ENCODE results near the gene KANSL3. TPM values are rescaled to one million over a fixed set of nuclear protein-coding genes. Genes with fewer than 3 reads are reported as not detected.

KANSL3 gene
- total and polyA plus RNA-seq, 2 donors (not counting 3 experiments of a cell fraction or from before 2014, with no cell fraction given) = 27.7 to 36.9 TPM

DNA sequence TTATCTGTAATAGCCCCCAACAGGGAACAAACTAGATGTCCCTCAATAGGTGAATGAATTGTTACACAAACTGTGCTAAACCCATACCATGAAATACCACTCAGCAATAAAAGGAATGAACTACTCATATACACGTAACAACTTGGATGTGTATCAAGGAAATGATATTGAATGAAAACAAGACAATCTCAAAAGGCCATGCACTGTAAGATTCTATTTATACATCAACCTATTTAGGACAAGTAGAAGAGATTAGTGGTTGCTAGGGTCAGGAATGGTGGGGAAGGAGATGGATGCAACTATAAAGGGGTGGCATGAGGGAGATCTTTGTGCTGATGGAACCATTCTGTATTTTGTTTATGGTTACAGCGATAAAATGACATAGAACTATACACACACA lies 47.1 kb downstream of the KANSL3 start:
- H3K4me2 ChIP-seq (ENCODE audit: insufficient read depth, low read length) = no peak overlapping the region
- dilution Hi-C loops (cut with MboI; ENCODE audit: extremely low pct_ligation_motif_present, low sequenced_read_pairs) (no loop called here), intact Hi-C loops (cut with micrococcal nuclease) (no loop called here)
- H4K20me1 ChIP-seq (replicated peaks; ENCODE audit: control insufficient read depth, extremely low read depth, insufficient read depth, low read length) = no peaks in the 10 kb centered on the region
- DNase-seq (ENCODE audit: low read depth, low spot score) (no peak), FAIRE-seq (no peak)
- no peak overlapping the region for H3K9ac ChIP-seq (replicated peaks; ENCODE audit: extremely low read depth, insufficient read depth, low read length)
- peaks cover 15 to 21% of the 10 kb centered on the region in 2 experiments for H3K36me3 ChIP-seq (ENCODE audit: control insufficient read depth in 2 of 2, extremely low read depth in 1 of 2, insufficient read depth in 2 of 2, low read length in 2 of 2)
- no peaks in the 10 kb centered on the region for H3K79me2 ChIP-seq (ENCODE audit: control insufficient read depth, insufficient read depth, low read length)
- ChIA-PET POLR2A (no interaction called here), CTCF (interaction anchor here (0.7 kb wide), 1 partner anchor 37 kb away, joined by 3 read pairs; no protein-coding TSS in a partner anchor)
- TF ChIP-seq POLR2AphosphoS5 (IDR thresholded peaks at IDR 0.05; ENCODE audit: insufficient read depth, low read depth, low read length) (no peak), MYC (IDR thresholded peaks at IDR 0.05; ENCODE audit: low read depth, low read length) (no peak), EZH2 (IDR thresholded peaks at IDR 0.05; ENCODE audit: borderline replicate concordance, low read depth, low read length, severe bottlenecking) (no peak), JUN (IDR thresholded peaks at IDR 0.05; ENCODE audit: borderline replicate concordance, insufficient read depth, insufficient read length, low read depth) (no peak), GATA2 (IDR thresholded peaks at IDR 0.05; ENCODE audit: insufficient read depth, insufficient read length, low read depth, low read length) (no peak), POLR2A (IDR thresholded peaks at IDR 0.05; ENCODE audit: low read depth, low read length) (no peak), FOS (IDR thresholded peaks at IDR 0.05; ENCODE audit: borderline replicate concordance, insufficient read depth, low read length) (no peak)
- TF ChIP-seq, protein P1, sequence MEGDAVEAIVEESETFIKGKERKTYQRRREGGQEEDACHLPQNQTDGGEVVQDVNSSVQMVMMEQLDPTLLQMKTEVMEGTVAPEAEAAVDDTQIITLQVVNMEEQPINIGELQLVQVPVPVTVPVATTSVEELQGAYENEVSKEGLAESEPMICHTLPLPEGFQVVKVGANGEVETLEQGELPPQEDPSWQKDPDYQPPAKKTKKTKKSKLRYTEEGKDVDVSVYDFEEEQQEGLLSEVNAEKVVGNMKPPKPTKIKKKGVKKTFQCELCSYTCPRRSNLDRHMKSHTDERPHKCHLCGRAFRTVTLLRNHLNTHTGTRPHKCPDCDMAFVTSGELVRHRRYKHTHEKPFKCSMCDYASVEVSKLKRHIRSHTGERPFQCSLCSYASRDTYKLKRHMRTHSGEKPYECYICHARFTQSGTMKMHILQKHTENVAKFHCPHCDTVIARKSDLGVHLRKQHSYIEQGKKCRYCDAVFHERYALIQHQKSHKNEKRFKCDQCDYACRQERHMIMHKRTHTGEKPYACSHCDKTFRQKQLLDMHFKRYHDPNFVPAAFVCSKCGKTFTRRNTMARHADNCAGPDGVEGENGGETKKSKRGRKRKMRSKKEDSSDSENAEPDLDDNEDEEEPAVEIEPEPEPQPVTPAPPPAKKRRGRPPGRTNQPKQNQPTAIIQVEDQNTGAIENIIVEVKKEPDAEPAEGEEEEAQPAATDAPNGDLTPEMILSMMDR (IDR thresholded peaks at IDR 0.05; ENCODE audit: extremely low read depth in 1 of 2, insufficient read depth in 1 of 2, low read depth in 1 of 2, low read length in 2 of 2) = no peak
- TF ChIP-seq, protein P2, sequence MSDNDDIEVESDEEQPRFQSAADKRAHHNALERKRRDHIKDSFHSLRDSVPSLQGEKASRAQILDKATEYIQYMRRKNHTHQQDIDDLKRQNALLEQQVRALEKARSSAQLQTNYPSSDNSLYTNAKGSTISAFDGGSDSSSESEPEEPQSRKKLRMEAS (IDR thresholded peaks at IDR 0.05; ENCODE audit: insufficient read depth, insufficient read length) = no peak
- H3K9me3 ChIP-seq (replicated peaks; ENCODE audit: control insufficient read depth, insufficient read depth, low read length) = no peaks in the 10 kb centered on the region
- H3K9me1 ChIP-seq (replicated peaks; ENCODE audit: control insufficient read depth, extremely low read depth, insufficient read depth, low read length) = no peaks in the 10 kb centered on the region
- H3K27me3 ChIP-seq (ENCODE audit: control insufficient read depth in 2 of 2, insufficient read depth in 2 of 2, low read length in 2 of 2) = no peaks in the 10 kb centered on the region
- no peaks in the 10 kb centered on the region for H3K4me1 ChIP-seq (ENCODE audit: control insufficient read depth, extremely low read depth, insufficient read depth, low read length)
- H3K27ac ChIP-seq (ENCODE audit: insufficient read depth, low read depth, low read length) = no peak overlapping the region
- BruUV-seq (replicated peaks) = no TSS peak
- no peak overlapping the region for H2AFZ ChIP-seq (ENCODE audit: low read depth, low read length)
- H3K4me3 ChIP-seq (replicated peaks in 1 of 3; ENCODE audit: insufficient read depth in 1 of 3, low read depth in 1 of 3, low read length in 3 of 3) = no peak overlapping the region

Data from endothelial cell of umbilical vein (primary cell).